Sigmoid colon (tissue), 7 donors: ENCODE results near the gene CAMK2N1. TPM values are rescaled to one million over a fixed set of nuclear protein-coding genes. Genes with fewer than 3 reads are reported as not detected.

Experiments used
- DNase-seq: peaks from one replicate; pipeline ENCODE4 v3.0.0-alpha.2; 2019
- H3K27ac ChIP-seq, 4 donors: fragments of 200-600 bp; sonication (generic); one replicate each; pipeline ENCODE4 v1.5.1; 2016 to 2019; ENCODE audit warnings: mild to moderate bottlenecking in 1 of 4
- H3K27me3 ChIP-seq, 3 donors: fragments of 200-600 bp; sonication (generic); one replicate each; pipeline ENCODE4 v1.5.1; 2019; ENCODE audit warnings: mild to moderate bottlenecking in 1 of 3
- H3K36me3 ChIP-seq, 4 donors: fragments of 200-600 bp; sonication (generic); one replicate each; pipeline ENCODE4 v1.5.1; 2016 to 2019
- H3K4me1 ChIP-seq, 4 donors: fragments of 200-600 bp; sonication (generic); one replicate each; pipeline ENCODE4 v1.5.1; 2017 to 2019
- H3K4me3 ChIP-seq, 4 donors: fragments of 200-600 bp; sonication (generic); one replicate each; pipeline ENCODE4 v1.5.1; 2017 to 2019; ENCODE audit warnings: mild to moderate bottlenecking in 2 of 4, moderate library complexity in 1 of 4
- H3K9me3 ChIP-seq, 4 donors: fragments of 200-600 bp in 3 of 4; sonication (generic) in 3 of 4; one replicate each; pipeline versions ENCODE4 v1.5.1 to v1.6.1; 2013 to 2019
- EP300 ChIP-seq, 4 donors: sonication (generic); formaldehyde crosslinking; IDR thresholded peaks; one replicate each; pipeline ENCODE4 v1.6.1; 2017; ENCODE audit warnings: antibody characterized with exemption in 4 of 4
- POLR2A ChIP-seq, 2 donors: fragments of 450-650 bp; IDR thresholded peaks; one replicate each; pipeline ENCODE4 v1.6.1; 2016; ENCODE audit warnings: antibody characterized with exemption in 2 of 2, mild to moderate bottlenecking in 2 of 2, moderate library complexity in 2 of 2
- POLR2AphosphoS5 ChIP-seq, 4 donors: sonication (generic); formaldehyde crosslinking; IDR thresholded peaks; one replicate each; pipeline ENCODE4 v1.6.1; 2017; ENCODE audit warnings: antibody characterized with exemption in 4 of 4
- WGBS, 2 donors: extraction: QIAGEN DNeasy Blood & Tissue Kit; methylation state at CpG; one replicate each; pipeline ENCODE4 v1.1.7; 2013; 5-methylcytosine and 5-hydroxymethylcytosine counted together
- intact Hi-C: fragments of 100-400 bp; cut with DNase I; formaldehyde crosslinking; loops from one replicate; pipeline ENCODE4 v1.15.1; 2023
- polyA plus RNA-seq, 3 donors: library from polyadenylated mRNA; stranded (reverse); fragments of 200-250 nt; gene quantifications; one replicate each; pipeline ENCODE4 v1.2.3, GENCODE V29; 2013
- total RNA-seq, 4 donors: library from RNA; depleted of rRNA; stranded (reverse); fragments of >200 nt; gene quantifications; one replicate each; pipeline ENCODE4 v1.1.0, GENCODE V29; 2016
- TF ChIP-seq, protein P1 (sequence below), 4 experiments: fragments of 450-650 bp in 3 of 4; fragments of 200-600 bp in 1 of 4; IDR thresholded peaks; one replicate each; pipeline ENCODE4 v1.5.1; 2016 to 2019; ENCODE audit warnings: antibody characterized with exemption in 4 of 4, mild to moderate bottlenecking in 3 of 4, moderate library complexity in 2 of 4
- donor health status: healthy with polysubstance abuse.
- donor health status: Bipolar disorder and iron deficiency.
- donor health status: healthy.

The CAMK2N1 gene
- total and polyA plus RNA-seq, 7 donors: 18.3 to 247 (median 31.9) TPM

DNA sequence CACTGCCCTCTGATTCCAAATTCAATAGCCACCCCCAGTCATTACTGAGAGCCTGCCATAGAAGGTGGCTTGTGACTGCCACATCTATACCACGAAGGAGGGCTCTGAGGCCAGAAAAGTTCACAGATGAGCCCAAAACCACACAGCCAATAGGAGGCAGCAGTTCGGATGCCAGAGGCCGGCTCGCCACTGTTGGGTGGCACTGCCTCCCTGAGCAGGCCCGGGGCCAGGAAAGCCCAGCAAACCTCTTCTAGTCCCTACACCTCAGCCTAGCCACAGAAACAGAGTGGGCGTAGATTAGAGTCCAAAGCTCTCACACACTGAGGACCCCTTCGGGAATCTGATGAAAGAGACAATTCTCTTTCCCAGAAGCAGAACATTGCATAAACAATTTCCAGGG lies 5.9 kb upstream of the CAMK2N1 start:
- no peak for DNase-seq
- Histone ChIP-seq H3K36me3 (peaks cover 0 to 4% (median 0%) of the 10 kb centered on the region in 4 donors), H3K9me3 (no peaks in the 10 kb centered on the region), H3K4me3 (no peak overlapping the region), H3K27ac (no peak overlapping the region), H3K27me3 (no peaks in the 10 kb centered on the region), H3K4me1 (peaks cover 0 to 13% (median 10%) of the 10 kb centered on the region in 4 donors)
- 77 to 81% methylated on average over 7 of the region's 7 CpGs for WGBS, 2 donors
- no peak for TF ChIP-seq EP300 (IDR thresholded peaks at IDR 0.05)
- TF ChIP-seq, protein P1, sequence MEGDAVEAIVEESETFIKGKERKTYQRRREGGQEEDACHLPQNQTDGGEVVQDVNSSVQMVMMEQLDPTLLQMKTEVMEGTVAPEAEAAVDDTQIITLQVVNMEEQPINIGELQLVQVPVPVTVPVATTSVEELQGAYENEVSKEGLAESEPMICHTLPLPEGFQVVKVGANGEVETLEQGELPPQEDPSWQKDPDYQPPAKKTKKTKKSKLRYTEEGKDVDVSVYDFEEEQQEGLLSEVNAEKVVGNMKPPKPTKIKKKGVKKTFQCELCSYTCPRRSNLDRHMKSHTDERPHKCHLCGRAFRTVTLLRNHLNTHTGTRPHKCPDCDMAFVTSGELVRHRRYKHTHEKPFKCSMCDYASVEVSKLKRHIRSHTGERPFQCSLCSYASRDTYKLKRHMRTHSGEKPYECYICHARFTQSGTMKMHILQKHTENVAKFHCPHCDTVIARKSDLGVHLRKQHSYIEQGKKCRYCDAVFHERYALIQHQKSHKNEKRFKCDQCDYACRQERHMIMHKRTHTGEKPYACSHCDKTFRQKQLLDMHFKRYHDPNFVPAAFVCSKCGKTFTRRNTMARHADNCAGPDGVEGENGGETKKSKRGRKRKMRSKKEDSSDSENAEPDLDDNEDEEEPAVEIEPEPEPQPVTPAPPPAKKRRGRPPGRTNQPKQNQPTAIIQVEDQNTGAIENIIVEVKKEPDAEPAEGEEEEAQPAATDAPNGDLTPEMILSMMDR (IDR thresholded peaks at IDR 0.05): no peak
- TF ChIP-seq POLR2A (IDR thresholded peaks at IDR 0.05): no peak
- no peak for TF ChIP-seq POLR2AphosphoS5 (IDR thresholded peaks at IDR 0.05)
- intact Hi-C loops: loop anchor here (5.0 kb wide), 1 partner anchor 575 kb away; no protein-coding TSS in a partner anchor

GRCh38 chr1:20491178-20491577 lies 5.2 kb upstream of the CAMK2N1 start:
- no peak for DNase-seq
- Histone ChIP-seq H3K4me1 (peaks cover 0 to 18% (median 15%) of the 10 kb centered on the region in 4 donors), H3K36me3 (no peaks in the 10 kb centered on the region)

GRCh38 chr1:20487236-20487590 lies 1.2 kb upstream of the CAMK2N1 start:
- Histone ChIP-seq H3K27ac (peak overlapping the region; percentile 89 to 97 (median 92)), H3K4me1 (peaks cover 0 to 43% (median 26%) of the 10 kb centered on the region in 4 donors), H3K9me3 (no peaks in the 10 kb centered on the region), H3K36me3 (no peaks in the 10 kb centered on the region), H3K27me3 (no peaks in the 10 kb centered on the region), H3K4me3 (peak overlapping the region in 3 of 4 donors; percentile 80 to 83 (median 80))
- DNase-seq: no peak
- intact Hi-C loops: loop anchor here (5.0 to 10.0 kb wide), 4 partner anchors 325 to 512 kb away; partner anchors contain the start of genes PLA2G2A and PLA2G5
- TF ChIP-seq POLR2AphosphoS5 (IDR thresholded peaks at IDR 0.05): no peak
- no peak for TF ChIP-seq POLR2A (IDR thresholded peaks at IDR 0.05)
- TF ChIP-seq, protein P1 (IDR thresholded peaks at IDR 0.05): no peak
- TF ChIP-seq EP300 (IDR thresholded peaks at IDR 0.05): no peak
- 8% methylated on average over 4 of the region's 4 CpGs for WGBS, 2 donors

More at GRCh38 chr1:20491178-20491577, 5.2 kb upstream of the CAMK2N1 start:
- intact Hi-C loops: loop anchor here (5.0 kb wide), 1 partner anchor 574 kb away; no protein-coding TSS in a partner anchor
- no peaks in the 10 kb centered on the region for H3K9me3 ChIP-seq
- H3K27me3 ChIP-seq: no peaks in the 10 kb centered on the region
- 73 to 88% methylated on average over 6 of the region's 6 CpGs for WGBS, 2 donors
- TF ChIP-seq EP300 (IDR thresholded peaks at IDR 0.05): no peak
- TF ChIP-seq POLR2AphosphoS5 (IDR thresholded peaks at IDR 0.05): no peak
- TF ChIP-seq POLR2A (IDR thresholded peaks at IDR 0.05): no peak
- TF ChIP-seq, protein P1 (IDR thresholded peaks at IDR 0.05): no peak
- H3K4me3 ChIP-seq: no peak overlapping the region
- no peak overlapping the region for H3K27ac ChIP-seq

DNA sequence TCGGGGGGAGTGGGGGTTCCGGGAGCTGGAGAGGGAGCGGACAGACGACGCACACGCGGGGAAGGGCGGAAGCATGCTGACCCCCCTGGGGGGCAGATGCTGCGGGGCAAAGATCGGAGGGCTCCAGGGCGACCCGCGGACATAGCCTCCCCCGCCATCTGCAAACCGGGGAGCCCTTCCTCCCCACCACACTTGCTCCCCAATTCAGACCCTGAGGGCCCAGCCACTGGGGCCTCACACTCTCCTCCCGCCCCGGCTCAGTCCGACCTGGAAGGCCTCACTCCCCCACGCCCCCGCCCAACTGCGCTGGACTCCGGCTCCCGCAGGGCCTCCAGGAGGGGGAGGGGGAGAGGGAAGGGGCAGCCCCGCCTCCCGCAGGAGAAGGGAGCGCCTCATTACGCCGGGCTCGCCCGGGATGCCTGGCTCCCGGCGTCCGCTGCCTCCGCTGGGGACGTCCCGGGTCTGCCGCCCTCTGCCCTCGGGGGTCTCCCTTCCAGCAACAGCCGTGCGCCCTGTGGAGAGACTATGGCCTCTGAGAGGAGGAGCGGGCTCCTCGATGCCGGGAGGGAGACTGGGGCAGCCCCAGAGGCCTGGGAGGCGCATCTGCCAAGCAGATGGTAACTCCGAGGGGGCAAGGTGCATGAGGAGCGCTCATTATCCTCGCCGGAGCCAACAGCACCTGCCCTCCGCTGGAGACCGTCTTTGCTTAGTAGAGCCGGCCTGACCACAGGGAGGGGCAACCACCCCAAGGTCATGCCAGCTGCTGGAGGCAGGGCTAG lies 636 bp upstream of the CAMK2N1 start:
- TF ChIP-seq, protein P1 (IDR thresholded peaks at IDR 0.05): no peak
- TF ChIP-seq POLR2AphosphoS5 (IDR thresholded peaks at IDR 0.05): peak; percentile 21 to 69 (median 52)
- TF ChIP-seq POLR2A (IDR thresholded peaks at IDR 0.05): peak in 1 of 2 donors; percentile 35
- peak in 1 of 4 donors; percentile 25 for TF ChIP-seq EP300 (IDR thresholded peaks at IDR 0.05)
- H3K9me3 ChIP-seq: no peaks in the 10 kb centered on the region
- intact Hi-C loops: loop anchor here (5.0 to 10.0 kb wide), 4 partner anchors 324 to 512 kb away; partner anchors contain the start of genes PLA2G2A and PLA2G5
- peaks cover 0 to 49% (median 32%) of the 10 kb centered on the region in 4 donors for H3K4me1 ChIP-seq
- DNase-seq: peak; percentile 95
- H3K4me3 ChIP-seq: peak overlapping the region; percentile 49 to 83 (median 80)
- H3K27ac ChIP-seq: peak overlapping the region; percentile 89 to 97 (median 92)
- no peaks in the 10 kb centered on the region for H3K27me3 ChIP-seq
- no peaks in the 10 kb centered on the region for H3K36me3 ChIP-seq
- WGBS, 2 donors: 1 to 3% methylated on average over 51 of the region's 51 CpGs
